Right lung (tissue), 5 donors: Measurements from ENCODE around the gene CDK11A. TPM values are rescaled to one million over a fixed set of nuclear protein-coding genes. Genes with fewer than 3 reads are reported as not detected.
"Not testable (repeated sequence)": the region's sequence is repeated elsewhere in the genome, so short reads cannot be mapped to it uniquely, and the experiment has no call there.

ENCODE experiments used
- DNase-seq, 2 donors: peaks; one replicate each; pipeline ENCODE4 v3.0.0-alpha.2; 2013
- polyA plus RNA-seq, 5 donors: library from polyadenylated mRNA; unstranded; fragments of 120-200 nt; gene quantifications; one replicate each; pipeline versions ENCODE4 v1.2.1 to v1.2.3, GENCODE V29; 2013; ENCODE audit warnings: inconsistent platforms in 1 of 5, low replicate concordance in 1 of 5; ENCODE audit not compliant: insufficient read length in 5 of 5, insufficient read depth in 1 of 5

CDK11A gene
- polyA plus RNA-seq, 5 donors = 25.9 to 45.0 (median 40.5) TPM

- DNase-seq = not testable (repeated sequence)
Measured at GRCh38 chr1:1727131-1727651, 3.0 kb upstream of the CDK11A start.

- DNase-seq = not testable (repeated sequence)
Measured at GRCh38 chr1:1726088-1726487, 1.9 kb upstream of the CDK11A start.

- DNase-seq = no peak
Measured at GRCh38 chr1:1721201-1721600, 3.0 kb downstream of the CDK11A start.

GRCh38 chr1:1715109-1715883 is 8.9 kb downstream of the CDK11A start:
- DNase-seq = not testable (repeated sequence)

- DNase-seq = not testable (repeated sequence)
Measured at GRCh38 chr1:1707897-1708296, 16.3 kb downstream of the CDK11A start.

GRCh38 chr1:1707241-1707640 is 16.9 kb downstream of the CDK11A start:
- not testable (repeated sequence) for DNase-seq

- DNase-seq = not testable (repeated sequence)
Measured at GRCh38 chr1:1705623-1706022, 18.5 kb downstream of the CDK11A start.

- DNase-seq = not testable (repeated sequence)
Measured at GRCh38 chr1:1704284-1704957, 19.7 kb downstream of the CDK11A start.

- no peak for DNase-seq
Measured at GRCh38 chr1:1703796-1704195, 20.4 kb downstream of the CDK11A start.

GRCh38 chr1:1702506-1702905 is 21.7 kb downstream of the CDK11A start:
- DNase-seq = not testable (repeated sequence)

GRCh38 chr1:1700557-1700956 is 23.6 kb downstream of the CDK11A start:
- DNase-seq = not testable (repeated sequence)

- DNase-seq = not testable (repeated sequence)
Measured at GRCh38 chr1:1700067-1700466, 24.1 kb downstream of the CDK11A start.

- DNase-seq = not testable (repeated sequence)
Measured at GRCh38 chr1:1699061-1699460, 25.1 kb downstream of the CDK11A start.

GRCh38 chr1:1697358-1698183 is 26.6 kb downstream of the CDK11A start:
- DNase-seq = not testable (repeated sequence)

- DNase-seq = not testable (repeated sequence)
Measured at GRCh38 chr1:1696431-1697357, 27.5 kb downstream of the CDK11A start.

GRCh38 chr1:1692714-1693647 is 31.2 kb downstream of the CDK11A start, which contains the start of gene SLC35E2B:
Gene SLC35E2B (minus strand): TSS chr1:1692795. CDS start chr1:1676699, 16,096 bp downstream.
- DNase-seq = peak; percentile 90 to 96

- peak; percentile 46 to 64 for DNase-seq
Measured at GRCh38 chr1:1692324-1692713, 31.8 kb downstream of the CDK11A start.

- not testable (repeated sequence) for DNase-seq
Measured at GRCh38 chr1:1691443-1691842, 32.7 kb downstream of the CDK11A start.

GRCh38 chr1:1689526-1689925 is 34.6 kb downstream of the CDK11A start:
- DNase-seq = not testable (repeated sequence)
